ENCODE data around the gene ASPA. TPM values are rescaled to one million over a fixed set of nuclear protein-coding genes. Genes with fewer than 3 reads are reported as not detected.
"Not testable (repeated sequence)": the region's sequence is repeated elsewhere in the genome, so short reads cannot be mapped to it uniquely, and the experiment has no call there.

The ASPA gene
- total RNA-seq, 2 experiments from 2014 or later, result not detected

- Mint-ChIP-seq H3K9me3 (no peaks in the 10 kb centered on the region), H3K4me3 (no peak overlapping the region), H3K36me3 (ENCODE audit: low read depth) (no peaks in the 10 kb centered on the region), H3K27ac (no peak overlapping the region), H3K4me1 (no peaks in the 10 kb centered on the region), H3K27me3 (no peaks in the 10 kb centered on the region)
- no peak for DNase-seq
- POLR2A ChIA-PET, result no interaction called here
- CTCF ChIA-PET, result interaction anchor here (0.5 kb wide), 1 partner anchor 53 kb away, joined by 5 read pairs; no protein-coding TSS in a partner anchor
These were observed 37.7 kb downstream of the ASPA start for GRCh38 chr17:3513305-3514035.

- DNase-seq; POLR2A ChIA-PET; H3K27ac Mint-ChIP-seq; CTCF ChIA-PET; H3K36me3 Mint-ChIP-seq (ENCODE audit: low read depth); H3K27me3 Mint-ChIP-seq; H3K9me3 Mint-ChIP-seq; H3K4me3 Mint-ChIP-seq; H3K4me1 Mint-ChIP-seq: not testable (repeated sequence)
These were observed 38.4 kb downstream of the ASPA start for GRCh38 chr17:3514167-3514566.

- H3K36me3 Mint-ChIP-seq (ENCODE audit: low read depth), result no peaks in the 10 kb centered on the region
- DNase-seq, result no peak
- POLR2A ChIA-PET, result no interaction called here
- no peak overlapping the region for H3K4me3 Mint-ChIP-seq
- no peaks in the 10 kb centered on the region for H3K27me3 Mint-ChIP-seq
- H3K4me1 Mint-ChIP-seq, result no peaks in the 10 kb centered on the region
- H3K27ac Mint-ChIP-seq, result no peak overlapping the region
- H3K9me3 Mint-ChIP-seq, result no peaks in the 10 kb centered on the region
- CTCF ChIA-PET, result no interaction called here
These were observed 39.1 kb downstream of the ASPA start for GRCh38 chr17:3514873-3515272.

- H3K27ac Mint-ChIP-seq; H3K4me1 Mint-ChIP-seq; H3K9me3 Mint-ChIP-seq; CTCF ChIA-PET; DNase-seq; POLR2A ChIA-PET; H3K4me3 Mint-ChIP-seq; H3K27me3 Mint-ChIP-seq; H3K36me3 Mint-ChIP-seq (ENCODE audit: low read depth): not testable (repeated sequence)
These were observed 43.7 kb downstream of the ASPA start for GRCh38 chr17:3519472-3519871.

- Mint-ChIP-seq H3K4me1 (no peaks in the 10 kb centered on the region), H3K36me3 (ENCODE audit: low read depth) (no peaks in the 10 kb centered on the region), H3K9me3 (no peaks in the 10 kb centered on the region), H3K4me3 (no peak overlapping the region), H3K27me3 (no peaks in the 10 kb centered on the region), H3K27ac (no peak overlapping the region)
- ChIA-PET POLR2A (no interaction called here), CTCF (no interaction called here)
- DNase-seq, result no peak
These were observed 48.2 kb downstream of the ASPA start for GRCh38 chr17:3524024-3524423.

GRCh38 chr17:3526491-3526890 lies 50.7 kb downstream of the ASPA start:
- Mint-ChIP-seq H3K9me3 (no peaks in the 10 kb centered on the region), H3K4me1 (no peaks in the 10 kb centered on the region), H3K4me3 (no peak overlapping the region), H3K36me3 (ENCODE audit: low read depth) (no peaks in the 10 kb centered on the region), H3K27ac (no peak overlapping the region), H3K27me3 (no peaks in the 10 kb centered on the region)
- no peak for DNase-seq
- CTCF ChIA-PET, result no interaction called here
- POLR2A ChIA-PET, result no interaction called here

- Mint-ChIP-seq H3K36me3 (ENCODE audit: low read depth) (no peaks in the 10 kb centered on the region), H3K27me3 (no peaks in the 10 kb centered on the region), H3K4me1 (no peaks in the 10 kb centered on the region), H3K27ac (no peak overlapping the region), H3K9me3 (no peaks in the 10 kb centered on the region), H3K4me3 (no peak overlapping the region)
- DNase-seq, result no peak
- ChIA-PET CTCF (no interaction called here), POLR2A (no interaction called here)
These were observed 51.2 kb downstream of the ASPA start for GRCh38 chr17:3526971-3527370.

- Mint-ChIP-seq H3K36me3 (ENCODE audit: low read depth) (no peaks in the 10 kb centered on the region), H3K9me3 (no peaks in the 10 kb centered on the region), H3K27ac (no peak overlapping the region), H3K4me3 (no peak overlapping the region), H3K4me1 (no peaks in the 10 kb centered on the region), H3K27me3 (no peaks in the 10 kb centered on the region)
- POLR2A ChIA-PET, result no interaction called here
- CTCF ChIA-PET, result no interaction called here
- DNase-seq, result no peak
These were observed 51.7 kb downstream of the ASPA start for GRCh38 chr17:3527468-3527867.

GRCh38 chr17:3527896-3528295 lies 52.1 kb downstream of the ASPA start:
- no peak overlapping the region for H3K27ac Mint-ChIP-seq
- CTCF ChIA-PET, result no interaction called here
- POLR2A ChIA-PET, result no interaction called here
- no peak for DNase-seq
- no peaks in the 10 kb centered on the region for H3K36me3 Mint-ChIP-seq (ENCODE audit: low read depth)
- H3K9me3 Mint-ChIP-seq, result no peaks in the 10 kb centered on the region
- no peak overlapping the region for H3K4me3 Mint-ChIP-seq
- H3K4me1 Mint-ChIP-seq, result no peaks in the 10 kb centered on the region
- H3K27me3 Mint-ChIP-seq, result no peaks in the 10 kb centered on the region

- H3K4me1 Mint-ChIP-seq, result no peaks in the 10 kb centered on the region
- no peak for DNase-seq
- no peaks in the 10 kb centered on the region for H3K36me3 Mint-ChIP-seq (ENCODE audit: low read depth)
- H3K27ac Mint-ChIP-seq, result no peak overlapping the region
- no peak overlapping the region for H3K4me3 Mint-ChIP-seq
- H3K27me3 Mint-ChIP-seq, result no peaks in the 10 kb centered on the region
- ChIA-PET POLR2A (no interaction called here), CTCF (no interaction called here)
- no peaks in the 10 kb centered on the region for H3K9me3 Mint-ChIP-seq
These were observed 52.6 kb downstream of the ASPA start for GRCh38 chr17:3528403-3528851.

- Mint-ChIP-seq H3K9me3 (no peaks in the 10 kb centered on the region), H3K4me3 (no peak overlapping the region), H3K27ac (no peak overlapping the region), H3K36me3 (ENCODE audit: low read depth) (no peaks in the 10 kb centered on the region), H3K4me1 (peaks cover 3% of the 10 kb centered on the region), H3K27me3 (no peaks in the 10 kb centered on the region)
- no peak for DNase-seq
- ChIA-PET CTCF (no interaction called here), POLR2A (no interaction called here)
These were observed 53.2 kb downstream of the ASPA start for GRCh38 chr17:3528880-3529511.

- no peaks in the 10 kb centered on the region for H3K36me3 Mint-ChIP-seq (ENCODE audit: low read depth)
- peaks cover 8% of the 10 kb centered on the region for H3K4me1 Mint-ChIP-seq
- ChIA-PET CTCF (no interaction called here), POLR2A (no interaction called here)
- DNase-seq, result no peak
- no peak overlapping the region for H3K4me3 Mint-ChIP-seq
- H3K27me3 Mint-ChIP-seq, result no peaks in the 10 kb centered on the region
- H3K9me3 Mint-ChIP-seq, result no peaks in the 10 kb centered on the region
- no peak overlapping the region for H3K27ac Mint-ChIP-seq
These were observed 54.3 kb downstream of the ASPA start for GRCh38 chr17:3529817-3530741.

- ChIA-PET POLR2A (no interaction called here), CTCF (no interaction called here)
- Mint-ChIP-seq H3K4me1 (peaks cover 11% of the 10 kb centered on the region), H3K27ac (no peak overlapping the region), H3K27me3 (peaks cover 2% of the 10 kb centered on the region), H3K4me3 (no peak overlapping the region), H3K9me3 (no peaks in the 10 kb centered on the region), H3K36me3 (ENCODE audit: low read depth) (no peaks in the 10 kb centered on the region)
- DNase-seq, result no peak
These were observed 55.7 kb downstream of the ASPA start for GRCh38 chr17:3531266-3532101.
